Vagina (tissue), 2 donors: ENCODE measurements around the gene SERGEF.

ENCODE experiments used
- POLR2A ChIP-seq, 2 donors: fragments of 450-650 bp; IDR thresholded peaks; one replicate each; pipeline ENCODE4 v1.6.1; 2017; ENCODE audit warnings: antibody characterized with exemption in 2 of 2, mild to moderate bottlenecking in 2 of 2, moderate library complexity in 2 of 2
- TF ChIP-seq, protein P1 (sequence below), 3 experiments: fragments of 450-650 bp in 2 of 3; fragments of 200-600 bp in 1 of 3; sonication (generic) in 1 of 3; IDR thresholded peaks; one replicate each; pipeline ENCODE4 v1.5.1; 2017 to 2019; ENCODE audit warnings: antibody characterized with exemption in 3 of 3, mild to moderate bottlenecking in 2 of 3, moderate library complexity in 2 of 3

DNA sequence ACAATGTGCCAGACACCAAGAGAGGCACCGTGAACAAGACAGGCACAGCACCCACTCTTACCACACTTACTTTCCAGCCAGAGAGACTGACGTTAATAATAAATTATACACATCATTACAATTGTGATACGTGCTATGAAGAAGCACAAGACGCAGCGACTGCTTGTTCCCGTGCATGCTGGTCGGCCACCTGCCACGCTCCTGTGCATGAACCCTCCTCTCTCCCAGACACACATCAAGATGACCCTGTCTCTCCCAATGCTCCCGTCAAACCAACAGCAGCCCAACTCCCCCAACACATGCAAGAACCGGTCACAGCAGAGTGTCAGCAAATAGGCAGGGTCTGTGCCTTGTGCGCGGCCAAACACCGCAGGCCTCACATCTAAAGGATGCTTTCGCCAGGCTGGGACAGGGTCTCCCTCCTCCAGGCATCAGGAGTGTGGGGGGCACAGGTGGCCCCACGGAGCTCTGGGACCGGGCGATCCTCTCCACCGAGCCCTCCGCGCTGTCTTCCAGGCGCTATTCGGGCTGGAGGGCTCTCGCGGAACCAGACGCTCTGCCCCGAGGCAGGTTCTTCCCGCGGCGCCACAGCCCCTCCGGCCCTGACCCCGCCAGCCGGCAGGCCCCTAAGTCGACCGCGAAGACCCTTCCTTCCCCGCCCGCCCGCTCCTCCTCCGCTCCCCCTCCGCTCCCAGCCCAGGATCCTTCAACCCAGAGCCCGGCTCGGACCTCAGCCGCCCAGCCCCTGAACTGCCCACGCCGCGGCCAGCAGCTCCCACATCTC is 533 bp downstream of the SERGEF start:
- TF ChIP-seq, protein P1, sequence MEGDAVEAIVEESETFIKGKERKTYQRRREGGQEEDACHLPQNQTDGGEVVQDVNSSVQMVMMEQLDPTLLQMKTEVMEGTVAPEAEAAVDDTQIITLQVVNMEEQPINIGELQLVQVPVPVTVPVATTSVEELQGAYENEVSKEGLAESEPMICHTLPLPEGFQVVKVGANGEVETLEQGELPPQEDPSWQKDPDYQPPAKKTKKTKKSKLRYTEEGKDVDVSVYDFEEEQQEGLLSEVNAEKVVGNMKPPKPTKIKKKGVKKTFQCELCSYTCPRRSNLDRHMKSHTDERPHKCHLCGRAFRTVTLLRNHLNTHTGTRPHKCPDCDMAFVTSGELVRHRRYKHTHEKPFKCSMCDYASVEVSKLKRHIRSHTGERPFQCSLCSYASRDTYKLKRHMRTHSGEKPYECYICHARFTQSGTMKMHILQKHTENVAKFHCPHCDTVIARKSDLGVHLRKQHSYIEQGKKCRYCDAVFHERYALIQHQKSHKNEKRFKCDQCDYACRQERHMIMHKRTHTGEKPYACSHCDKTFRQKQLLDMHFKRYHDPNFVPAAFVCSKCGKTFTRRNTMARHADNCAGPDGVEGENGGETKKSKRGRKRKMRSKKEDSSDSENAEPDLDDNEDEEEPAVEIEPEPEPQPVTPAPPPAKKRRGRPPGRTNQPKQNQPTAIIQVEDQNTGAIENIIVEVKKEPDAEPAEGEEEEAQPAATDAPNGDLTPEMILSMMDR (IDR thresholded peaks at IDR 0.05) = no peak
- no peak for TF ChIP-seq POLR2A (IDR thresholded peaks at IDR 0.05)
